WI38 (cell line): ENCODE results near the gene NFATC2IP.
"Not testable (repeated sequence)": the region's sequence is repeated elsewhere in the genome, so short reads cannot be mapped to it uniquely, and the experiment has no call there.

Source experiments
- H3K4me3 ChIP-seq: 2 replicates; pipeline ENCODE4 v1.5.1; 2011; ENCODE audit warnings: low read depth, mild to moderate bottlenecking, control low read depth, low read length
- CTCF ChIP-seq: IDR thresholded peaks from 2 replicates; pipeline ENCODE4 v1.5.1; 2012; ENCODE audit warnings: low read depth, mild to moderate bottlenecking, control low read depth, low read length

NFATC2IP gene

GRCh38 chr16:28935924-28936783 lies 14.6 kb upstream of the NFATC2IP start:
- no peak overlapping the region for H3K4me3 ChIP-seq
- no peak for TF ChIP-seq CTCF

- TF ChIP-seq CTCF = no peak
- H3K4me3 ChIP-seq = no peak overlapping the region
Measured at GRCh38 chr16:28936784-28937155, 14.0 kb upstream of the NFATC2IP start.

GRCh38 chr16:28937222-28937876 lies 13.4 kb upstream of the NFATC2IP start:
- H3K4me3 ChIP-seq = no peak overlapping the region
- no peak for TF ChIP-seq CTCF

GRCh38 chr16:28938721-28939120 lies 12.0 kb upstream of the NFATC2IP start:
- TF ChIP-seq CTCF = no peak
- no peak overlapping the region for H3K4me3 ChIP-seq

- not testable (repeated sequence) for H3K4me3 ChIP-seq
Measured at GRCh38 chr16:28939825-28940224, 10.9 kb upstream of the NFATC2IP start.

- TF ChIP-seq CTCF = no peak
- H3K4me3 ChIP-seq = no peak overlapping the region
Measured at GRCh38 chr16:28943281-28943680, 7.5 kb upstream of the NFATC2IP start.

GRCh38 chr16:28946681-28947080 lies 4.1 kb upstream of the NFATC2IP start:
- no peak overlapping the region for H3K4me3 ChIP-seq
- no peak for TF ChIP-seq CTCF
